ENCODE measurements around the gene CACNA1D. TPM values are rescaled to one million over a fixed set of nuclear protein-coding genes. Genes with fewer than 3 reads are reported as not detected.

The CACNA1D gene
- total and polyA plus RNA-seq, 2 experiments from 2014 or later: 5.2 to 27.8 TPM

GRCh38 chr3:53694666-53695323 is 200.4 kb downstream of the CACNA1D start:
- DNase-seq (ENCODE audit: low spot score): no peak
- 83% methylated on average over 15 of the region's 15 CpGs for WGBS (ENCODE audit: low lambda C conversion rate, missing lambda C conversion rate)
- TF ChIP-seq CTCF (IDR thresholded peaks at IDR 0.05; ENCODE audit: poor library complexity) (no peak), EZH2phosphoT487 (IDR thresholded peaks at IDR 0.05; ENCODE audit: low read depth, severe bottlenecking, unreplicated experiment) (no peak), EZH2 (IDR thresholded peaks at IDR 0.05; ENCODE audit: borderline replicate concordance) (no peak)

GRCh38 chr3:53695324-53695690 is 200.9 kb downstream of the CACNA1D start:
- no peak overlapping the region for H3K27ac ChIP-seq
- H3K79me2 ChIP-seq: no peaks in the 10 kb centered on the region
- no peaks in the 10 kb centered on the region for H4K20me1 ChIP-seq (ENCODE audit: insufficient read depth, poor library complexity, severe bottlenecking)
- no peaks in the 10 kb centered on the region for H3K9me3 ChIP-seq (ENCODE audit: low read depth)
- no peak for TF ChIP-seq EZH2 (IDR thresholded peaks at IDR 0.05; ENCODE audit: borderline replicate concordance)
- TF ChIP-seq EZH2phosphoT487 (IDR thresholded peaks at IDR 0.05; ENCODE audit: low read depth, severe bottlenecking, unreplicated experiment): no peak
- TF ChIP-seq CTCF (IDR thresholded peaks at IDR 0.05; ENCODE audit: poor library complexity): no peak
- no peak overlapping the region for H3K4me2 ChIP-seq
- no peak for DNase-seq (ENCODE audit: low spot score)
- no peak overlapping the region for H2AFZ ChIP-seq
- WGBS (ENCODE audit: low lambda C conversion rate, missing lambda C conversion rate): 79% methylated on average over 7 of the region's 7 CpGs
- H3K27me3 ChIP-seq: no peaks in the 10 kb centered on the region
- no peaks in the 10 kb centered on the region for H3K36me3 ChIP-seq (replicated peaks; ENCODE audit: insufficient read depth, low read depth)
- no peaks in the 10 kb centered on the region for H3K4me1 ChIP-seq (ENCODE audit: insufficient read depth)
- H3K9me2 ChIP-seq (replicated peaks; ENCODE audit: insufficient read depth): no peaks in the 10 kb centered on the region
- H3K4me3 ChIP-seq: no peak overlapping the region

More at GRCh38 chr3:53694666-53695323, 200.4 kb downstream of the CACNA1D start:
- Histone ChIP-seq H4K20me1 (ENCODE audit: insufficient read depth, poor library complexity, severe bottlenecking) (no peaks in the 10 kb centered on the region), H3K79me2 (no peaks in the 10 kb centered on the region), H3K36me3 (replicated peaks; ENCODE audit: insufficient read depth, low read depth) (no peaks in the 10 kb centered on the region), H3K9me2 (replicated peaks; ENCODE audit: insufficient read depth) (no peaks in the 10 kb centered on the region), H3K9me3 (ENCODE audit: low read depth) (no peaks in the 10 kb centered on the region), H3K4me3 (no peak overlapping the region), H3K4me1 (ENCODE audit: insufficient read depth) (no peaks in the 10 kb centered on the region), H3K27me3 (no peaks in the 10 kb centered on the region), H3K27ac (no peak overlapping the region), H3K4me2 (no peak overlapping the region), H2AFZ (no peak overlapping the region)

- Histone ChIP-seq H3K79me2 (no peaks in the 10 kb centered on the region), H3K4me2 (no peak overlapping the region), H2AFZ (no peak overlapping the region), H3K4me1 (ENCODE audit: insufficient read depth) (no peaks in the 10 kb centered on the region), H3K9me2 (replicated peaks; ENCODE audit: insufficient read depth) (no peaks in the 10 kb centered on the region), H3K27ac (no peak overlapping the region), H3K9me3 (ENCODE audit: low read depth) (no peaks in the 10 kb centered on the region), H3K4me3 (no peak overlapping the region), H3K27me3 (no peaks in the 10 kb centered on the region), H3K36me3 (replicated peaks; ENCODE audit: insufficient read depth, low read depth) (no peaks in the 10 kb centered on the region), H4K20me1 (ENCODE audit: insufficient read depth, poor library complexity, severe bottlenecking) (no peaks in the 10 kb centered on the region)
- peak; percentile 22 for DNase-seq (ENCODE audit: low spot score)
- TF ChIP-seq CTCF (IDR thresholded peaks at IDR 0.05; ENCODE audit: poor library complexity) (no peak), EZH2 (IDR thresholded peaks at IDR 0.05; ENCODE audit: borderline replicate concordance) (no peak), EZH2phosphoT487 (IDR thresholded peaks at IDR 0.05; ENCODE audit: low read depth, severe bottlenecking, unreplicated experiment) (no peak)
- WGBS (ENCODE audit: low lambda C conversion rate, missing lambda C conversion rate): 66% methylated on average over 4 of the region's 4 CpGs
Observed at GRCh38 chr3:53696401-53697172, 202.2 kb downstream of the CACNA1D start.
